MCF 10A (cell line): Measurements from ENCODE around the gene IL1R2. TPM values are rescaled to one million over a fixed set of nuclear protein-coding genes. Genes with fewer than 3 reads are reported as not detected.

Experiments
- BruUV-seq: library from RNA; stranded (reverse); fragments of 400-500 nt; replicated peaks from 2 replicates; lab custom pipeline; 2021; lab: Mats Ljungman, UMichigan
- CTCF ChIA-PET: fragments of 300-600 bp; sonication (Branson Sonifier 250); formaldehyde crosslinking; extraction: SDS; loops from one replicate; lab custom pipeline; 2021; ENCODE audit warnings: antibody characterized with exemption, inconsistent platforms; lab: Yijun Ruan, JAX
- POLR2A ChIA-PET: fragments of 300-600, 350-650 bp; sonication (Branson Sonifier 250); formaldehyde crosslinking; extraction: SDS; loops from one replicate; lab custom pipeline; 2020; ENCODE audit warnings: antibody characterized with exemption, inconsistent platforms; lab: Yijun Ruan, JAX
- DNase-seq: peaks from one replicate; pipeline ENCODE4 v3.0.0-alpha.2; 2018; ENCODE audit not compliant: unreplicated experiment
- H3K27ac Mint-ChIP-seq: one replicate; pipeline ENCODE4 v1.8.0; 2022; ENCODE audit warnings: mild to moderate bottlenecking, low read depth, mixed read lengths; ENCODE audit not compliant: unreplicated experiment
- H3K27me3 Mint-ChIP-seq: one replicate; pipeline ENCODE4 v1.8.0; 2022; ENCODE audit warnings: mixed read lengths; ENCODE audit not compliant: insufficient read depth, unreplicated experiment
- H3K36me3 Mint-ChIP-seq: one replicate; pipeline ENCODE4 v1.8.0; 2022; ENCODE audit warnings: mild to moderate bottlenecking, moderate library complexity, mixed read lengths; ENCODE audit not compliant: insufficient read depth, unreplicated experiment
- H3K4me1 Mint-ChIP-seq: one replicate; pipeline ENCODE4 v1.8.0; 2022; ENCODE audit warnings: mixed read lengths; ENCODE audit not compliant: insufficient read depth, unreplicated experiment
- H3K4me3 Mint-ChIP-seq: one replicate; pipeline ENCODE4 v1.8.0; 2022; ENCODE audit warnings: mild to moderate bottlenecking, moderate library complexity, mixed read lengths; ENCODE audit not compliant: unreplicated experiment
- H3K9me3 Mint-ChIP-seq: one replicate; pipeline ENCODE4 v1.8.0; 2022; ENCODE audit warnings: mixed read lengths; ENCODE audit not compliant: unreplicated experiment
- intact Hi-C: fragments of 100-400 bp; cut with micrococcal nuclease; formaldehyde crosslinking; loops from 2 replicates; pipeline ENCODE4 v1.14.1; 2022
- total RNA-seq: library from RNA; stranded (reverse); gene quantifications from 2 replicates; pipeline ENCODE4 v1.2.3, GENCODE V29; 2022
- TF ChIP-seq, protein P1 (sequence below): fragments of 200-600 bp; IDR thresholded peaks from one replicate; pipeline ENCODE4 v1.8.0; 2022; ENCODE audit warnings: antibody characterized with exemption, mild to moderate bottlenecking; ENCODE audit not compliant: unreplicated experiment

IL1R2 gene
- total RNA-seq, 1 experiment from 2014 or later = not detected

DNA sequence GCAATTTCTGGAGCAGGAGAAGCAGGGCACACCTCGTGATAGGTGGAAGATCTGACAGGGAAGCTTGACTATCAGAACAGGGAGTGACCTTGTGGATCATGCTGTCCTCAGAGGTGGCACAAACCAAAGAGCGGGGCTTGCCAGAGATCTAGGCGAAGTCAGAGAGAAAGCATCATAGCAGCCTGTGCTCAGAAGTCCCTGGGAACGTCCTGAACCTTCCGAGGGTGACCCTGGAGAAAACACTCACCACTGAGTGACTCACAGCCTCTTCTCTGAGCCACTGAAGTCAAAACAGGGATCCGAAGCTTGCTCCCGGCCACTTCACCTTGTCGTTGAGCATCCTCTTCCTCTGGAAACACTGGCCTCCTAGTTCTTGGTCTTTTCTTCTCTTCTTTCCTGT, 56.7 kb downstream of the IL1R2 start:
- BruUV-seq = no TSS peak
- TF ChIP-seq, protein P1, sequence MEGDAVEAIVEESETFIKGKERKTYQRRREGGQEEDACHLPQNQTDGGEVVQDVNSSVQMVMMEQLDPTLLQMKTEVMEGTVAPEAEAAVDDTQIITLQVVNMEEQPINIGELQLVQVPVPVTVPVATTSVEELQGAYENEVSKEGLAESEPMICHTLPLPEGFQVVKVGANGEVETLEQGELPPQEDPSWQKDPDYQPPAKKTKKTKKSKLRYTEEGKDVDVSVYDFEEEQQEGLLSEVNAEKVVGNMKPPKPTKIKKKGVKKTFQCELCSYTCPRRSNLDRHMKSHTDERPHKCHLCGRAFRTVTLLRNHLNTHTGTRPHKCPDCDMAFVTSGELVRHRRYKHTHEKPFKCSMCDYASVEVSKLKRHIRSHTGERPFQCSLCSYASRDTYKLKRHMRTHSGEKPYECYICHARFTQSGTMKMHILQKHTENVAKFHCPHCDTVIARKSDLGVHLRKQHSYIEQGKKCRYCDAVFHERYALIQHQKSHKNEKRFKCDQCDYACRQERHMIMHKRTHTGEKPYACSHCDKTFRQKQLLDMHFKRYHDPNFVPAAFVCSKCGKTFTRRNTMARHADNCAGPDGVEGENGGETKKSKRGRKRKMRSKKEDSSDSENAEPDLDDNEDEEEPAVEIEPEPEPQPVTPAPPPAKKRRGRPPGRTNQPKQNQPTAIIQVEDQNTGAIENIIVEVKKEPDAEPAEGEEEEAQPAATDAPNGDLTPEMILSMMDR = no peak
- Mint-ChIP-seq H3K9me3 (no peaks in the 10 kb centered on the region), H3K27me3 (no peaks in the 10 kb centered on the region), H3K36me3 (no peaks in the 10 kb centered on the region), H3K27ac (peak overlapping the region; percentile 57), H3K4me3 (no peak overlapping the region), H3K4me1 (peaks cover 31% of the 10 kb centered on the region)
- intact Hi-C loops = no loop called here
- peak; percentile 65 for DNase-seq
- CTCF ChIA-PET = interaction anchor here (0.6 to 0.9 kb wide), 2 partner anchors 22 to 186 kb away, joined by 3 to 4 read pairs; no protein-coding TSS in a partner anchor
- POLR2A ChIA-PET = interaction anchor here (1.2 to 3.8 kb wide), 6 partner anchors 15 to 107 kb away, joined by 3 to 41 read pairs (median 14); no protein-coding TSS in a partner anchor

DNA sequence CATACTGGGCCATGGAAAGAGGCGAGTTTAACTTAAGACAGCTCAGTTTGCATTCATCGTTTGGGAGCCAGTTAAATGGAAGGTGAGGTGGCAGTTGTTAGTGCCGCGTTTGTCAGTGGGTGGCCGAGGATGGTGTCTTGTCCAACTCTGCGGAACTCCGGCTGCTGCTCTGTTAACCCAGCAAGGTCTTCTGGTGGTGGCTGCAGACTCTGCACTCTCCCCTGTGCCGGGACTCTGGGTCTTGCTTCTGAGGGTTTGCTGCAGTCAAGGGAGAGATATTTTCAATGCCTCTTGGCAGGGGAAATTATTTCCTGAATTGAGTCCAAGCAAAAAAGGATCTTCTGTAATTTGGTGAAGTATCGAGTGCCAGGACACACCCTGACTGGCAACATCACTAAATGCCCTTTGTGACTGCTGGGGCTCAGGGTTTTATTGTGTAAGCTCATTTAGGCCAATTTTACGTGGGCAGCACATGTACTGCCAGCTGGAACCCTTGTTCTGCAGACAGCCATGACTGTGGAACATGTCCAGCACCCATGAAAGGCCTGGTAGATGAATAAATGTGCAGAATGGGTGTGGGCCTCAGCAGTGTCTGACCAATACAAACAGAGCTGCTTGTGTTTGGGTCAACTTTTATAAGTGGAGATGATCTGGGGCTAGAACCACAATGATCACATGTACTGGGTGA, 58.1 kb downstream of the IL1R2 start:
- BruUV-seq = no TSS peak
- intact Hi-C loops = no loop called here
- H3K27ac Mint-ChIP-seq = peak overlapping the region; percentile 82
- H3K36me3 Mint-ChIP-seq = no peaks in the 10 kb centered on the region
- no peaks in the 10 kb centered on the region for H3K9me3 Mint-ChIP-seq
- H3K27me3 Mint-ChIP-seq = no peaks in the 10 kb centered on the region
- peak overlapping the region; percentile 15 for H3K4me3 Mint-ChIP-seq
- DNase-seq = peak; percentile 83
- TF ChIP-seq, protein P1 = no peak
- ChIA-PET CTCF (interaction anchor here (0.5 to 2.7 kb wide), 12 partner anchors 12 to 304 kb away, joined by 3 to 9 read pairs (median 4); no protein-coding TSS in a partner anchor), POLR2A (interaction anchor here (0.7 to 3.8 kb wide), 9 partner anchors 10 to 106 kb away, joined by 3 to 41 read pairs (median 5); no protein-coding TSS in a partner anchor)
- H3K4me1 Mint-ChIP-seq = peaks cover 31% of the 10 kb centered on the region

DNA sequence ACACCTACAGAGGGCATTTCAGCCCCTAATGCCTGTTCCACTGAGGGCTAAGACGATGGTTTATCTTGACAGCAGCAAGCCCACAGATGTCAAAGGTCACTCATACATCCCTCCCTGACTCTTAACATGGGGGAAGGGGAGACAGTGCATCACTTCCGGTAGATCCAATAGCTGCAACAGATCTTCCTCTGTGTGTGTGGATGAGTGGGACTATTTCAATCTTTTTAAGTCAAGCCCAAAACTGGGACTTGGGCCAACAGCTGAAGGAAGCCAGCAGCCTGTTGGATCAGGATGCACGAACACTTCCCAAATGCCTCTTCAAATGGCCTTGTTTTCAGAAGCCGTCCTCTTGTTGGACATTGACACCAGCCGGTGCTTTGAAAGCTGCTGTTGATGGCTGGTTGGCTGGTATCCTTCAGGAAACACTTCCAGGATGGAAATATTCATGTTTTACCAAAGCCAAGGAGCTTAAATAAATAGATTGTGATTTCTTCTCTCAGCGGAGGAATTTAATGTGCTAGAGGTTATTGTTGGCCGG, 59.2 kb downstream of the IL1R2 start:
- peak; percentile 28 for DNase-seq
- TF ChIP-seq, protein P1 = no peak
- H3K4me1 Mint-ChIP-seq = peaks cover 31% of the 10 kb centered on the region
- no peaks in the 10 kb centered on the region for H3K36me3 Mint-ChIP-seq
- no peak overlapping the region for H3K4me3 Mint-ChIP-seq
- BruUV-seq = no TSS peak
- H3K27me3 Mint-ChIP-seq = no peaks in the 10 kb centered on the region
- peak overlapping the region; percentile 82 for H3K27ac Mint-ChIP-seq
- CTCF ChIA-PET = interaction anchor here (0.7 to 2.7 kb wide), 6 partner anchors 13 to 190 kb away, joined by 3 to 9 read pairs (median 5); no protein-coding TSS in a partner anchor
- intact Hi-C loops = no loop called here
- H3K9me3 Mint-ChIP-seq = no peaks in the 10 kb centered on the region
- POLR2A ChIA-PET = interaction anchor here (0.6 to 3.8 kb wide), 6 partner anchors 13 to 184 kb away, joined by 3 to 41 read pairs (median 14); no protein-coding TSS in a partner anchor

DNA sequence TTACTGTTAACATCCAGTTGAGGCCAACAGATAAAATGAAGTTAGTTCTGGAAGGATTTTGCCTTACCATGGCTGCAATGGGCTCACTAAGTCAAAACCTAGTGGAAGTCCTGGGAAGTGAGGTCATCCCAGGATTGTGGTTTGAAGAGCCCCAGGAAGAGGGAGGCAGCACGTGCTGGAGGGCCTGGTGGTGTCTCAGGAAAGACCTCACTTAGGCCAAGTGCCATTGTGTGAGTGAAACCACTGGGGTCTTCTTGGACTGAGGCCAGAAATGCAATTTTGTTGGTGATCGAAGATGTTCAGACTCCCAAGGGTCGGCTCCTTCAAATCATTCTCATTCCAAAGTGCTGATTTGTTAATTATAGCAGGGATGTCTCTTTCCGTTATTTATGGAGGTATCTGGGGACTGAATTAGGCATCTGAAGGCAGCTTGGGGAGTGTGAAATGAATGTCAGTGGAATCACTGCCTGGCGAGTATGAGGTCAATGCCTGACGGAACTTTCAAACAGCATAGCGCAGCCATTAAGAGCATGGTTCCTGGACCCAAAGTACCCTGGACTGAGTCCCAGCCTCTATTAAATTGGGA, 60.0 kb downstream of the IL1R2 start:
- Mint-ChIP-seq H3K36me3 (no peaks in the 10 kb centered on the region), H3K4me1 (peaks cover 31% of the 10 kb centered on the region), H3K4me3 (no peak overlapping the region), H3K27ac (no peak overlapping the region), H3K9me3 (no peaks in the 10 kb centered on the region), H3K27me3 (no peaks in the 10 kb centered on the region)
- TF ChIP-seq, protein P1 = no peak
- ChIA-PET CTCF (interaction anchor here (0.6 to 2.7 kb wide), 4 partner anchors 32 to 189 kb away, joined by 3 to 9 read pairs (median 5); no protein-coding TSS in a partner anchor), POLR2A (interaction anchor here (3.7 to 3.8 kb wide), 2 partner anchors 12 to 18 kb away, joined by 23 to 41 read pairs; no protein-coding TSS in a partner anchor)
- intact Hi-C loops = no loop called here
- BruUV-seq = no TSS peak
- DNase-seq = no peak
